Measurements from ENCODE around the gene TAC4.

TAC4 gene

GRCh38 chr17:49873466-49873865, 25.6 kb upstream of the TAC4 start:
- DNase-seq (ENCODE audit: low read depth in 2 of 2), result no peak

DNA sequence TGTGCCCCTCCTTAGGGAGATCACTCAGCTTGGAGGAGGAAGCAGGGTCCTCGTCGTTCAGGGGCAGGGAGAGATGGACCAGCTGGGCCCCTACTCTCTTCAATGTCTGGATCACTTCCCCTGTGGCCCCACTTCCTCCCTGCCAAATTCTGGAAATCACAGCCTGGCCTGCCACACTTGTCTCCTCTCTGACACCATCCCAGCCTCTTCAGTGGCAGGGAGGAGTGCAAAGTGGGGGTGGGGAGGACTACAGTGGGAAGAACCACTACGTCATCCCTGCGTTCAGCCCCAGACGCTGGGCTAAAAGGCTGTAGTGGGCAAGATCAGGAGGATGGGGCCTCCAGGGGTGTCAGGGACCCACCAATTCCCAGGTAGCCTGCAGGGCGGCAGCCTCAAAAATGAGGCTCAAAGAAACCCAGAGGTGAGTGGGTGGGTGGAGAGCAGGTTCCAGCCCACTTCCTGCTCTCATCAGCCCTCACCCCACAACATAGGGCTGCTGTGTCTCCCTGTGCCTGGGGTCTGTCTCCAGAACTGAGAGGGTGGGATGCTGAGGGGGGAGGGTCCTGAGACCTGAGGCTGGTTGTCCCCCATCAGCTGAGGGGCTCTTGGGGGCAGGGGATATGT, 25.0 kb upstream of the TAC4 start:
- no peak for DNase-seq (ENCODE audit: low read depth in 2 of 2)

DNA sequence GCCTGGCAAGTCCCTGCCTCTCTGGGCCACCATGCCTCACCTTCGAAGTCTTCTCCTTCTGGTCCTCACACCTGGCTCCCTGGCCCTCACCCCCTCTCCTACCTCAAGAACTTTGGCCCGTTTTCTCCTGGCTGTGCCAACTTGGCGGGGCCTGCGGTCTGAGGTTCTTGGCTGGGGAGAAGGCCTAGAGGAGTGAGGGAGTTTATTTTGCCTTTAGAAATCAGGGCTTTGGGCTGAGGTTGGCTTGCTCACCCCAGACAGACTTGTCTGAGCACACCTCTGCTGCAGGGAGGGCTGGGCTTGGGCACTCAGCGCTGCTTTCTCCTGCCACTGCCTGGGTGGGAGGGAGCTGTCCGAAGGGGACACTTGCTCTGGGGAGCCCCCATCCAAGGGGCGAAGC, 23.3 kb upstream of the TAC4 start:
- DNase-seq (ENCODE audit: low read depth in 2 of 2), result no peak

GRCh38 chr17:49870298-49870697, 22.4 kb upstream of the TAC4 start:
- DNase-seq (ENCODE audit: low read depth in 2 of 2), result no peak

GRCh38 chr17:49869038-49869374, 21.1 kb upstream of the TAC4 start:
- DNase-seq (ENCODE audit: low read depth in 2 of 2), result no peak

DNA sequence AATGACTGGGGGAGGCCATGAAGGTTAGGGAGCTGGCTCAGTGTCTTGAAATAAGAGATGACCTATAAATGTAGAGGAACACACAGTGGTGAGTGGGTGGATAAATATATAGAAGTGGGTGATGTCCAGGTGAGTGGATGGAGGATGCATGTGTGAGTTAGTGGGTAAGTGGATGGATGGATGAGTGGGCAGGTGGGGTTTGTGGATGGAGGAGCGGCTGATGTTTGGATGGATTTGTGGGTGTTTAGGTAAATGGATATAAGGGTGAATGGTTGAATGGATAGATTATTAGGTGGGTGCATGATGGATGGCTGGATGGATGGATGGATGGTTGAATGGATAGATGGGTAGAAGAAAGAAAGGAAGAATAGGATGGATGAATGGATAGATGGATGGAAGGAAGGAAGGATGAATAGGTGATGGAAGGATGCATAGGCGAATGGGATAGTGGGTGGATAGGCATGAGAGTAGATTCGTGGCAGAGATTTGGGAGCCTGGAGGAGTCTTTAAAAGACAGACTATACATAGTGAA, 19.1 kb upstream of the TAC4 start:
- no peak for DNase-seq (ENCODE audit: low read depth in 2 of 2)

DNA sequence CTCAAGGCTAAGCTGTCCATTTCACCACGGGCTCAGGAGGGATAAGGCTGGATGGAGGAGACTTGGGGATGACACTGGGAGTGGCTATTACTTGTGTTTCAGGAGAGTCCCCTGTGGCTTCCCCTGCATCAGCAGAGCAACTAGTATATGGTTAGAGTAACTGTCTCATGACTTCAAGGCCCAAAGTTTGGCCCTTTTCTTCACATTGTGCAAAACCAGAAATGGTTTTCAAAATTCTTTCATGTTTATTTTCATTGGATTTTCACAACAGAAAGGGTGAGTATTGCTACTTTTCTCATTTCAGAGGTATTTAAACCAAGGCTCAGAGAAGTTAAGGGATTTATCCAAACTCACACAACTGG, 18.1 kb upstream of the TAC4 start:
- DNase-seq (ENCODE audit: low read depth in 2 of 2), result no peak

GRCh38 chr17:49862781-49863331, 15.0 kb upstream of the TAC4 start:
- no peak for DNase-seq (ENCODE audit: low read depth in 2 of 2)

- peak; percentile 11 to 31 for DNase-seq (ENCODE audit: low read depth in 2 of 2)
These were observed 13.4 kb upstream of the TAC4 start for GRCh38 chr17:49861150-49861884.

- no peak for DNase-seq (ENCODE audit: low read depth in 2 of 2)
These were observed 12.4 kb upstream of the TAC4 start for GRCh38 chr17:49859991-49860953.

DNA sequence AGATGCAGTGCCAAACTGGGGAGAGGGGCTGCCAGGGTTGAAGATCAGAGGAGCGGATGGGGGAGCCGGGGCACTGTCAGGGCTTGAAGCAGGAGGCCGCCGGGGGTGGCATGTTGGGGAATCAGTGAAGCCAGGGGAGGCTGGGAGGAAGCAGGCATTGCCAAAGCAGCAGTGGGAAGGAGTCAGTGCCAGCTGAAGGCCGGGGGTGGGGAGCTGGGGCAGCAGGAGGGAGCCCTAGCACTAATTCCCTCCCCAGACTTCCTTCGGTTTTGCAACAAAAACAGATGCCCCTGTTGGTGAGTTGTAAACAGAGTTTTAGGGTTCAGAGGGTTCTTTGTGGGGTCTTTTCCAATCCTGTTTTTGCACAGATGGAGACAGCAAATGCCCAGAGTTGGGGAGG, 10.9 kb upstream of the TAC4 start:
- DNase-seq (ENCODE audit: low read depth in 2 of 2), result no peak

- no peak for DNase-seq (ENCODE audit: low read depth in 2 of 2)
These were observed 6.3 kb upstream of the TAC4 start for GRCh38 chr17:49854126-49854525.

- no peak for DNase-seq (ENCODE audit: low read depth in 2 of 2)
These were observed 5.7 kb upstream of the TAC4 start for GRCh38 chr17:49853470-49854015.

DNA sequence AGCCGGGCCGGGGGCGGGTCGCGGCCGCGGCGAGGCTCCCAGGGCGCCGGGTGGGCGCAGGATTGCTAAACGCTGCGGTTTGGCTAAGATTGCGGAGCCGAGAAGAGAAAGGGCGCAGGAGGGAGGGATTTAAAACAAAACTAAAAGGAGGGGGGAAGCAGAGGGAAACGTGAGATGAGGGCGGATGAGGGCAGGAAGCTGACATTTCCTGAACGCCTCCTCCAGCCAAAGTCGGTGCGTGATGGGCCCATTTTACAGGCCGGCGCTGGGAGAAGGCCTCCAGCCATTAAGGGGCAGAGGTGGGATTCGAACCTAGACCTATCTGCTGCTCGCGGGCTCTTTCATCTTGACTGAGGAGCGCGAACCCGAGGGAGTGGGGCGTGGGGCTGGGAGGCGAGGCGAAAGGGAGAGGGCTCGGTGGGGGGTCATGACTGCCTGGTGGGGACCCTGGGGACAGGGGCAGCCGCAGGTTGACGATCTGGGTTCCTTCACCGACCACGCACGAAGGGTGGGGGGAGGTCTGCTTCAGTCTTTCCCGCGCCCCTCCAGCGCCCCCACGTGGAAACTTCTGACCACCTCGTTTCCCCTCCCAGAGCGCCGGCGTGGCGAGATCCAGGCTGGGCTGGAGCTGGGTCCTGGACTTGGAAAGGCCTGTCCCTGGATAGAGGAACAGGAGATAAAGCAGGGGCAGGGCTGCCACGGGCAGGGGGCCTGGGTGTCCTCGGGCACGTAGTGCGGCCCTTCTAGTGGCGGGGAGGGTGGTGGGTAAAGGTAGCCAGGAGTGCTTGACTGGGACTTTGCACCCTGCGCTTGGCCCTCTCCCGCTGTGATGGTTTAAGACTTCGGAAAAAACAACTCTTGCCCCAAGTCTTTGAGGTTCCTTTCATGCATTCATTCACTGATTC, 3.8 kb upstream of the TAC4 start:
- peak; percentile 27 to 54 for DNase-seq (ENCODE audit: low read depth in 2 of 2)

DNA sequence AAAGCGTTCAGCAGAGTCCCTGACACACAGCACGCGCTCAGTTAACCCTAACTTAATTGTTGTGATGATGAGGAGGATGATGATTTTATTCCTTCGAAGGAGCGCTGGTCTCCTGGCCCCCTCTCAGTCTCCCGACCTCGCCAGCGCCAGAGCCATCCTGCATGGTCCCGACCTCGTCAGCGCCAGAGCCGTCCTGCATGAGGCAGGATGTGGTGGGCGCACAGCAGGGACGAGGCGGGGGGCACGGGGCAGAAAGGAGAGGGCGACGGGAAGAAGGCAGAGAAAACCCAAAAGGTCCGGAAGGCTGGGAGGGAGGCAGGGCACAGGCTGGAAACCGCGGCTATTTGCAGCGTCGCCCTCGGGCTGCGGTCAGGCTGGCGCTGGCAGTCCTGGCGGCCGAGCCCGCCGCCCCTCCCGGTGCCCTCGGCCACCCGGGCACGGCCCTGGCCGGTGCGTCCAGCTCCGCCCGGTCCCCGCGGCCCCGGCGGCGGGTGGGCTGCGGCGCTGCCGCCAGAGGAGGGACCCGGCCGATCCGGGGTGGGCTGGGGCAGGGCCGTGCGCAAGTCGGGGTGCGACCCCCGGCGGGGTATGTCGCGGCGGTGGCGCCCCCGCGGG, 3.0 kb upstream of the TAC4 start:
- no peak for DNase-seq (ENCODE audit: low read depth in 2 of 2)

- no peak for DNase-seq (ENCODE audit: low read depth in 2 of 2)
These were observed 2.3 kb upstream of the TAC4 start for GRCh38 chr17:49850218-49850610.

- no peak for DNase-seq (ENCODE audit: low read depth in 2 of 2)
These were observed 870 bp upstream of the TAC4 start for GRCh38 chr17:49848739-49849138.

DNA sequence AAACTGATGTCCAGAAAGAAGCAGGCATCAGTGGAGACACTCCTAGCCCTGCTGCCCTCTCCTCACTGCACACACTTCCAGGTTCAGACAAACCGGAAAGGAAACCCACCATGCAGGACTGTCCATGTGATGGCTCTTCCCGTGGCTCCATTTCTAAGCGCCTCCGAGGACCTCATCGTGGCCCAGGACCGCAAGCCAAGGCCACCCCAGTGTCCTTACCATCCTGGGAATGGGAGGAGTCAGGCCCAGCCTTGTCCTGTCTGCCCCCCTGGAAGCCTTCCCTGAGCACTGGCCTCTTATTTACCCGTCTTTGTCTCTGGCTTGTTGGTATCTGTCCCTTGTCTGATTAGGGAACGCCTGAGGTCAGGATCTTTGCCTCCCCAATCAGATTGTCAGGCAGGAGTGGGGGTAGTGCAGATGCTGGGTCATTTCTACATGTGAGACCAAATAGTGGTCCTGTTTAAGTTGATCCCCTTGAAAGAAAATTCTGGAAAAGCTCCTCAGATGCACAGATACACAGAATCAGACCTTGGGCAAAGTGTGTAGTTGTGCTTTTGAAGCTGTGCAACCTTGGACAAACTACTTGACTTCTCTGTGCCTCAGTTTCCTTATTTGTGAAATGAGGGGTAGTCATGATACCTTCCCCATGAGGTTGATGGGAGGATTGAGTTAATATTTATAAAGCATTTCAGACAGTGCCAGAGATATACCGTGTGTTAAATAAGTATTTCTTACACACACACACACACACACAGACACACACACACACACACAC, 744 bp downstream of the TAC4 start:
- no peak for DNase-seq (ENCODE audit: low read depth in 2 of 2)

DNA sequence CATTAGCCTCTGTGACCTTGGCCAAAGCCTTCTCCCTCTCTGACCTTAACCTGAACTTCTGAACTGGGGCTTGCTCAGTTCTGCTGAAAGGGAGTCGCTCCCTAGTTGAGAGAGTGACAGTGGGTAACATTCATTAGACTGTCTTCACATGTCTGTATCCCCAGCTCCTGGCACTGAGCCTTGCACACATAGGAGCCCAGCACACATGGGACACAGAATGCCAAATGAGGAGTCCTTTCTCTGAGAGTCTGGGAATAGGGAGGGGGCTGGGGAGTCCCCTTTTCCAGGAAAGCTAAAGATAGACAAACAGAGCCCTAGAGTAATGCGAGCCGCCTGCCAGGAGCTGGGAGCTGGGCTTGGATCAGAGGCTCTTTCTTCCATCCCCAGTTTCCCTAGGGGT, 2.5 kb downstream of the TAC4 start:
- no peak for DNase-seq (ENCODE audit: low read depth in 2 of 2)
